GM19372 (cell line): ENCODE results near the gene CXCL16.
"Not testable (repeated sequence)": the region's sequence is repeated elsewhere in the genome, so short reads cannot be mapped to it uniquely, and the experiment has no call there.

Experiments used
- ATAC-seq: cut with Tn5 transposase; IDR thresholded peaks from one replicate; pipeline ENCODE4 v1.9.1; 2021; ENCODE audit warnings: mild to moderate bottlenecking, low read depth, moderate library complexity; ENCODE audit not compliant: unreplicated experiment

Gene CXCL16

GRCh38 chr17:4722678-4723240 lies 17.0 kb downstream of the CXCL16 start:
- no peak for ATAC-seq

GRCh38 chr17:4721203-4722135 lies 18.3 kb downstream of the CXCL16 start:
- no peak for ATAC-seq

GRCh38 chr17:4720787-4721186 lies 18.9 kb downstream of the CXCL16 start:
- ATAC-seq = no peak

- ATAC-seq = no peak
These were observed 20.0 kb downstream of the CXCL16 start for GRCh38 chr17:4719684-4720221.

GRCh38 chr17:4719146-4719545 lies 20.6 kb downstream of the CXCL16 start:
- ATAC-seq = no peak

- no peak for ATAC-seq
These were observed 21.5 kb downstream of the CXCL16 start for GRCh38 chr17:4718276-4718675.

- no peak for ATAC-seq
These were observed 21.9 kb downstream of the CXCL16 start for GRCh38 chr17:4717791-4718190.

GRCh38 chr17:4716081-4716480 lies 23.6 kb downstream of the CXCL16 start:
- no peak for ATAC-seq

- ATAC-seq = no peak
These were observed 24.5 kb downstream of the CXCL16 start for GRCh38 chr17:4715063-4715744.

GRCh38 chr17:4714340-4715062 lies 25.2 kb downstream of the CXCL16 start:
- not testable (repeated sequence) for ATAC-seq

GRCh38 chr17:4712526-4712925 lies 27.2 kb downstream of the CXCL16 start:
- no peak for ATAC-seq

GRCh38 chr17:4711661-4712181 lies 28.0 kb downstream of the CXCL16 start:
- no peak for ATAC-seq

GRCh38 chr17:4710693-4711634 lies 28.8 kb downstream of the CXCL16 start:
- ATAC-seq = no peak

GRCh38 chr17:4709794-4710692 lies 29.7 kb downstream of the CXCL16 start, which contains the start of gene ARRB2:
TSS of gene ARRB2 (plus strand) at chr17:4710632. CDS start at chr17:4710722, 90 bp downstream.
- peak; percentile 88 for ATAC-seq

- no peak for ATAC-seq
These were observed 31.3 kb downstream of the CXCL16 start for GRCh38 chr17:4708436-4708835.

GRCh38 chr17:4706121-4706520 lies 33.6 kb downstream of the CXCL16 start:
- no peak for ATAC-seq

- no peak for ATAC-seq
These were observed 34.7 kb downstream of the CXCL16 start for GRCh38 chr17:4704991-4705390.

- ATAC-seq = not testable (repeated sequence)
These were observed 35.2 kb downstream of the CXCL16 start for GRCh38 chr17:4704574-4704907.
